GM19463 (cell line): ENCODE data around the gene SAMMSON.

ENCODE experiments used
- ATAC-seq: cut with Tn5 transposase; IDR thresholded peaks from one replicate; pipeline ENCODE4 v1.9.1; 2021; ENCODE audit warnings: mild to moderate bottlenecking, moderate library complexity; ENCODE audit not compliant: unreplicated experiment

SAMMSON gene

DNA sequence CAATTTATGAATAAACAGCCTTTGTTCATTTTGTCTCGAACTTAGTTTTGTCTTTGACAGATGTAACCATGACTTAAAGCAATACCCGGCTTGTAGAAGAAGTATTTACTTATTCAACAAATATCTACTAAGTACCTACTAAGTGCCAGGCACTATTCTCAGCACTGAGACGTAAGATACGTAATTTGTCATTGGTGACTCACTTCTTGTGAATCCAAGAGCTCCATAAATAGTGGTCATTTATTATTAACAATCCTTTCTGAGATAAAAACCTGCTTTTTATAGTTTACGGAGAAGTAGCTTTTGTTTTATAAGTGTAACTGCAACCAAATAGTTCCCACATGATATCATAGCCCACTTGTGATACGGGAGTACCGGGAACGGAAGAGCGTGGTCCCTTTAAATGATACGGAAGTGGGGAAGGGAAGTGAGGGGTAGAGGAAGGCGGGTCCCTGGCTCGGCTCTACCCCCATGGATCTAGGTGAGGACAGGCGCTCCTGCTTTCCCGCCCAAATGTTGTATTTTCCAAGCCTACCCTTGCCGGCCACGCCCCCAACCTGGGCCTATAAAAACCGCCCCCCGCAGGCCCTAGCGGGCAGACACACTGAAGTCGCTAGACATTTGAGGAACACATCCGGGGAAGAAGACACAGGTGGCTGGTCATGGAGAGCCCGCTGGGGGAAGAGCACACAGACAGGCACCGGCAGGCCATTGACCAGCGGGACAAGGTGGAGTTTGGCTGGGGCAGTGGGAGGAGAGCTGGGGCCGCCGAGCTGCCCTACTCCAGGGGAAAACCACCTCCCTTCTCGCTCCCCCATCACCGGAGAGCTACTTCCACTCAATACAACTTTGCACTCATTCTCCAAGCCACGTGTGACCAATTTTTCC lies at the start of gene SAMMSON:
TSS of gene SAMMSON (plus strand) at position 594 of the 888 bp plus-strand sequence.
- no peak for ATAC-seq

DNA sequence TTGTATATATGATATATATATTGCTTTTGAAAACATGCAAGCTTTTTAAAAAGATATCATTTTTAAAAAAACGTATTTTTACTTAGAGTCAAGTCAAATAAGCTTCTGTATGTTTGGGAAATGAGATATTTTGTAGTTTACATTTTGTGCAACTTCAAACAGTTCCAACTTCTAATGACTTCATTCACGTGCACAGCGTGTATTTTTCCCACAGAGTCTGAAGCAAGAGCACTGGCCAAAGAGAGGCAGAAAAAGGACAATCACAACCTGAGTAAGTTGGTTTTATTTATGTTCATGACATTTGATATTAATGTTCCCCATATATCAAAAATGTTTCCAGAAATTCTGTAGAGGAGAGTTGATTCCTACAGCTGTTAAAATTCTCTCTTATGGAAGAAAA lies 47.9 kb upstream of the SAMMSON start:
- no peak for ATAC-seq

- ATAC-seq, result no peak
Measured at GRCh38 chr3:69959581-69959980, 40.0 kb upstream of the SAMMSON start.

DNA sequence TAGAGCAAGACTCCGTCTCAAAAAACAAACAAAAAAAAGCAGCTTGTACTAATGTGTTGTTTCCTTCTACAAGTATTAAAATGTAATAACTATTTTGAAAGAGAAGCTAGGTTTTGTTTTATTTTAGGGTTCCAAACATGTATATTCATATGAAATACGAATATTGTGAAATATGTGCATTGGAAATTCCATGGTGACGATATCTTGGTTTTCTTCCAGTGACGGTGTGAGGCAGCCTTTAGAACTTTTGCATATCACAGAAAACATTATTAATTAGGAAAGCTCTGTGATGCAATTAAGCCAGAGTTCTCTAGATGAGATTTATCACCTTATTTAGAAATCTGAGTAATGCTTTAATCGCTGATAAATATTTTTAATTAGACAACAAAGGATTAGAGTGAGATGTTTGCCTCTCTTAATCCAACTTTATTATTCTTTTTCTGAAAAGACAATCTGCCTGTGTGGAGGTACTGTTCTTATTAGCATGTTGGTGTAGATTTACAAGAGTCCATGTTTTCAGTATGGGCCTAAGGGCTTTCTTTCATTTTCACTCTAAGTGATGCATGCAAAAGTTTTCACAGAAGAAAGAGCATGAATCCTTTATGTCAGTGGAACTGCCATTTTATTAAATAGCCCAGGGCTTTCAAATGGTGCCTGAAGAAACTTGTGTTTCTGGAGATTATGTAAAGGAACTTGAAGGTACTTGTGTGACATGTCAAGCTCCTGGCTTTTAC lies 37.7 kb upstream of the SAMMSON start:
- ATAC-seq, result no peak

GRCh38 chr3:69963643-69964042 lies 35.9 kb upstream of the SAMMSON start:
- no peak for ATAC-seq

GRCh38 chr3:69967156-69967555 lies 32.4 kb upstream of the SAMMSON start:
- no peak for ATAC-seq

- no peak for ATAC-seq
Measured at GRCh38 chr3:69970827-69971226, 28.7 kb upstream of the SAMMSON start.

GRCh38 chr3:69972672-69973071 lies 26.9 kb upstream of the SAMMSON start:
- no peak for ATAC-seq

DNA sequence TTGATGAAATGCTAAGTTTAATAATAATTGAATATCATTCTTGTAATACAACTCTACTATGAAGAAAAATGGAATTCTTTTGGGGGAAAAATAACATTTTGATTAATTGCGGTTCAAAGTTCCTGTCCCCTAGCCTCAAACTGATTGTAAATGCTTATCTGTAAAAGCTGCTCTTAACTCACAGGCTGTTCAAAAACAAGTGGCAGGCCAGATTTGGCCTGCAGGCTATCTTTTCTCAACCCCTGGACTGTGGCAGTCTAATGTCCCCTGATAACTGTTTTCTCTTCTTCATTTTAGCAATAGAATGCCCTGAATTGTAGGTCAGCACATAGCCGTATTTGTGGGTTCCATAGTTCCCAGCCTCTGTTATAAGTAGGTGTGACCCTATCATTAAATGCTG lies 23.5 kb upstream of the SAMMSON start:
- no peak for ATAC-seq

- ATAC-seq, result no peak
Measured at GRCh38 chr3:69983546-69984265, 15.8 kb upstream of the SAMMSON start.

DNA sequence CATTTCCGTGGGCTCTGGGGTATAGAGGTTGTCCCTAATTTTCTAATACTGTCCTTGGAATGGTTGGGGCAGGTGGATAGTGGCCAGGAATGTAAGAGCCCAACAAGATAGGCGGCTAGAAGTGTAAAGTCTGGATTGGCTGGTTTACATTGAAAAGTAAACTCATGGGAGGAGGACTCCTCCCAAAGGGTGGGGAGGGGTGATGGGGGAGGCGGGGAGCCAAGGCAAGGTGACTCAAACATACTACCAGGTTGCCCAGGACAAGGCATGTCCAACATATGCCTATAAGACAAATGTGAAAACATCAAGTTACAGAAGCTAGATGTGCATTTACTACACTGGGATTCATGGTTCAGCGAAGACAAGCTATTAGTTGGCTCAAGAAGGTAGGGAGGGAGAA lies 14.3 kb upstream of the SAMMSON start:
- ATAC-seq, result no peak

DNA sequence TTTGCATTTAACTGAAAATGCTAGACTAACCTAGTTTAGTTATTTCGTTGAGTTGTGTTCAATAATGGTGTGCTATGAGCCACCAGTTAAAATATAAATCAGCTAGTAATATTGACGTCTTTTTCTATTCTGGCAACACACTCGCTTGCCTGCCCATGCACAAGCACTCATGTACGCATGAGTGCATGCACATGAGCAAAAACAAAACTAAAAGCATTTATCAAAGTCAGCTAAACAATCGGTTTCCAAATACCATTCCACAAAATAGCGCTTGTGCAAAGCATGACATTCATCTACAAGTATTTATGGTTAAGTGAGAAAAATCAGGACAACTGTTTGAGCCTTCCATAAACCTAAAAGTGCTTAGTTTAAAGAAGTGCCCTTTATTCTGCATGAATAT lies 13.1 kb upstream of the SAMMSON start:
- ATAC-seq, result no peak

DNA sequence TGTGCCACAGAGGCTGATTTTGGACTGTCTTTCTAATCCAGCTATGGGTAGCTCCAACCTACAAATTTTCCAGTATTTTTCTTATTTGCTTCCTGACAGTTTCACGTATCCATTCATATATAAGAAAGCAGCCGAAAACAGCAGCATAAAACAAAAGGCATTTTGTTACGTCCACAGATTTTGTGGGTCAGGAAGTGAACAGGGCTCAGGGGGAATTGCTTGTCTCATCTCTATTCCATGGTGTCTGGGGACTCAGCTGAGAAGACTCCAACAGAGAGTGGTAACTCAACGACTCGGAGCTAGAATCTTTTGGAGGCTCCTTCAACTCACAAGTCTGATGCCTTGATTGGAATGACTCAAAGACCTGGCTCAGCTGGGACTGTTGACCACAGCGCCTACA lies 11.7 kb upstream of the SAMMSON start:
- no peak for ATAC-seq

- no peak for ATAC-seq
Measured at GRCh38 chr3:69993757-69994156, 5.8 kb upstream of the SAMMSON start.

GRCh38 chr3:69994919-69995318 lies 4.6 kb upstream of the SAMMSON start:
- ATAC-seq, result no peak

DNA sequence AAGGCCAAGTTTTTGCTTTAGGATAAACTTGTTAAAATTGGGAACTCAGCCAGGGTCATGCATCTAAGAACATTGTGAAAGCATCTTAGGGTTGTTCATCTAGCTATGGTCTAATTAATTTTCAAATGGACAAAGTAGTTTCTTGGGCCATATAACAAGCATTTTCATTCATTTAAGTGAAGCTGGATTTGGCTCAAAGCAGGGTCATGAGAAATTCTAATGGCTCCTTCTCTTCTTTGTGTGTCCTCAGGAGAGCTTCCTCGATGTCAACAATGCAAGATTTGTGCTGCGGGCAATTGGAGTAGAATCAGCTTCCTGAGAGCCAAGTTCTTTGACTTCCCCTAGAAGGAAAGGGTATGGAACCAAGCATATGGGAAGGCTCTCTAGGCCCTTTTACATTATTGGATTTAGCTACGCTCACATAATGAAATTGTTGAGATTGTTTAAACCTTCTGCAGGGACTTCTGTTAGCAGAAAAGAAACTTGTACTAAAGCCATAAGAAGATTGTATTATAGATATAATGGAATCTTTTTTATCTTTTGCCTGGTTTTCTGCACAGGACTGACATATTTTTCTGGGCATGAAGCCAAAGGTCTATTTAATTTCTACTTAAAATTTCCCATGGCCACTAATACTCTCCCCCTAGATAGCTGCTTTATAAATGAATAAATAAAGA lies 1.8 kb upstream of the SAMMSON start:
- ATAC-seq, result no peak

- no peak for ATAC-seq
Measured at GRCh38 chr3:69998759-69999139, 784 bp upstream of the SAMMSON start.

- no peak for ATAC-seq
Measured at GRCh38 chr3:70000028-70000410, 486 bp downstream of the SAMMSON start.

- ATAC-seq, result no peak
Measured at GRCh38 chr3:70000563-70001081, 1.1 kb downstream of the SAMMSON start.

DNA sequence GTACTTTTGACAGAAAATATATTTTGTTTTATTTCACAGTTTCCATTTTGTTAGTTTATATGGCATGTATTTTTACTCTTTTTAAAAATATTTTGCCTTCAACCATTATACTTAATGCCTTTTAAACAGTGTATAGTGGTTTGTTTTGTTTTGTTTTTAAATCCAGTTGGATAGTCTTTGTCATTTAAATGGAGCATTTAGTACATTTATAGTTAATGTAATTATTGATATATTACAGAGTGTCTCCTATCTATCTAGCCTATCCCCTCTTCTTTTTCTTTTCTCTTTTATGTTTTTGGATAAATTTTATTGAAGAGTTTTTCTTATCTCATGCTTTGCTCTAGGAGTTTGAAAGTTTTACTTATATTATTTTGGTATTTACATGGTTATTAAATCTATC lies 3.6 kb downstream of the SAMMSON start:
- ATAC-seq, result no peak

- ATAC-seq, result no peak
Measured at GRCh38 chr3:70006089-70006488, 6.6 kb downstream of the SAMMSON start.
